HepG2 (cell line): ENCODE data around the gene DEFB131A. TPM values are rescaled to one million over a fixed set of nuclear protein-coding genes. Genes with fewer than 3 reads are reported as not detected.
"Not testable (repeated sequence)": the region's sequence is repeated elsewhere in the genome, so short reads cannot be mapped to it uniquely, and the experiment has no call there.

Source experiments
- ATAC-seq: fragments of 200-7000 bp; cut with Tn5 transposase; 3 replicates; pipeline ENCODE4 v1.9.1; 2020; ENCODE audit warnings: mild to moderate bottlenecking, moderate library complexity
- Bru-seq: library from RNA; stranded (reverse); fragments of 400-500 nt; gene quantifications from one replicate; lab custom pipeline; 2021; lab: Mats Ljungman, UMichigan
- BruChase-seq, 2 experiments: library from RNA; stranded (reverse); fragments of 400-500 nt; gene quantifications; one replicate each; lab custom pipeline; 2021; lab: Mats Ljungman, UMichigan
- BruUV-seq: library from RNA; stranded (reverse); fragments of 400-500 nt; replicated peaks from 2 replicates; lab custom pipeline; 2021; lab: Mats Ljungman, UMichigan
- CTCF ChIA-PET: fragments of 300-600 bp; formaldehyde crosslinking; extraction: SDS; loops from one replicate; lab custom pipeline; 2021; ENCODE audit warnings: low total read pairs, inconsistent platforms, low intra/inter-chr PET ratio; lab: Yijun Ruan, JAX
- POLR2A ChIA-PET: fragments of 350-600 bp; sonication (Branson Sonifier 250); formaldehyde crosslinking; loops from one replicate; lab custom pipeline; 2020; ENCODE audit warnings: antibody characterized with exemption, inconsistent platforms; lab: Yijun Ruan, JAX
- DNase-seq: peaks from one replicate; pipeline ENCODE4 v3.0.0-alpha.2; 2015; ENCODE audit warnings: low spot score
- FAIRE-seq: peaks from 3 replicates; lab custom pipeline; 2011; peaks lifted over from hg19 to GRCh38; lab: Jason Lieb, UNC
- H2AFZ ChIP-seq: one replicate; pipeline ENCODE4 v1.6.1; 2011; ENCODE audit warnings: low read length, inconsistent platforms
- H3K27ac ChIP-seq: fragments of 300-600 bp; 3 replicates; pipeline ENCODE4 v1.8.0; 2011; ENCODE audit warnings: mixed run types, mild to moderate bottlenecking, mixed read lengths, low read length, inconsistent platforms; ENCODE audit not compliant: insufficient read depth; ENCODE audit errors: extremely low read length
- H3K27me3 ChIP-seq, 2 experiments: fragments of 200-600 bp in 1 of 2; 2 replicates in 1 of 2; 3 replicates in 1 of 2; pipeline versions ENCODE4 v1.6.0 to v1.8.0; 2011; ENCODE audit warnings: low read length in 2 of 2, mild to moderate bottlenecking in 2 of 2, moderate library complexity in 2 of 2, inconsistent platforms in 1 of 2; ENCODE audit not compliant: insufficient read depth in 2 of 2, control insufficient read depth in 1 of 2
- H3K36me3 ChIP-seq, 2 experiments: fragments of 200-600 bp in 1 of 2; replicated peaks in 1 of 2; 2 replicates in 1 of 2; 3 replicates in 1 of 2; pipeline versions ENCODE4 v1.5.1 to v1.8.0; 2011; ENCODE audit warnings: low read length in 2 of 2, inconsistent platforms in 1 of 2; ENCODE audit not compliant: insufficient read depth in 2 of 2, control insufficient read depth in 1 of 2
- H3K4me1 ChIP-seq: 2 replicates; pipeline ENCODE4 v1.5.1; 2012; ENCODE audit warnings: low read length, inconsistent platforms; ENCODE audit not compliant: insufficient read depth
- H3K4me2 ChIP-seq: 2 replicates; pipeline ENCODE4 v1.6.0; 2011; ENCODE audit warnings: low read depth, low read length, inconsistent platforms
- H3K4me3 ChIP-seq, 3 experiments: fragments of 200-600 bp in 1 of 3; sonication (generic), shearing (Covaris generic) in 1 of 3; replicated peaks in 1 of 3; 2 replicates each; pipeline ENCODE4 v1.5.1; 2011 to 2016; ENCODE audit warnings: low read length in 3 of 3, inconsistent platforms in 2 of 3, low read depth in 2 of 3, mild to moderate bottlenecking in 2 of 3, control low read depth in 1 of 3, mixed read lengths in 1 of 3; ENCODE audit not compliant: insufficient read depth in 1 of 3
- H3K79me2 ChIP-seq: one replicate; pipeline ENCODE4 v1.6.1; 2011; ENCODE audit warnings: low read length, inconsistent platforms; ENCODE audit not compliant: insufficient read depth
- H3K9ac ChIP-seq: 2 replicates; pipeline ENCODE4 v1.6.0; 2011; ENCODE audit warnings: mild to moderate bottlenecking, low read depth, low read length, inconsistent platforms; ENCODE audit not compliant: insufficient read depth
- H3K9me3 ChIP-seq: 2 replicates; pipeline ENCODE4 v1.5.1; 2012; ENCODE audit warnings: mild to moderate bottlenecking, low read length
- H4K20me1 ChIP-seq: 2 replicates; pipeline ENCODE4 v1.6.0; 2011; ENCODE audit warnings: inconsistent platforms, mild to moderate bottlenecking, low read length, moderate library complexity; ENCODE audit not compliant: insufficient read depth
- WGBS: methylation state at CpG from one replicate; pipeline ENCODE4 v1.1.6; 2017; ENCODE audit warnings: low lambda C conversion rate; 5-methylcytosine and 5-hydroxymethylcytosine counted together
- in situ Hi-C: cut with HindIII; loops from 2 replicates; pipeline ENCODE4 v1.10.0; 2017; ENCODE audit warnings: low pct_unique_long_range_greater_than_20kb; ENCODE audit not compliant: extremely low pct_ligation_motif_present
- intact Hi-C: fragments of 100-400 bp; cut with micrococcal nuclease; formaldehyde crosslinking; loops from one replicate; pipeline ENCODE4 v1.10.0; 2022; ENCODE audit not compliant: unreplicated experiment
- long read RNA-seq, 2 experiments: library from RNA in 1 of 2; library from polyadenylated mRNA in 1 of 2; stranded (forward) in 1 of 2; unstranded in 1 of 2; transcript quantifications; one replicate each; pipeline ENCODE4 v2.0.0, GENCODE V29; 2019 to 2022
- polyA minus RNA-seq, 3 experiments: library from RNA; depleted of rRNA, polyadenylated mRNA; stranded (reverse); fragments of >200 nt; gene quantifications; 2 replicates each; pipeline ENCODE4 v1.2.3, GENCODE V29; 2011; ENCODE audit warnings: low replicate concordance in 1 of 3
- polyA plus RNA-seq, 8 experiments: library from polyadenylated mRNA; depleted of rRNA in 3 of 8; stranded (reverse) in 7 of 8; unstranded in 1 of 8; fragments of >200 nt; fragmentation: Illumina TruSeq in 4 of 8; extraction: Trizol in 4 of 8; gene quantifications; 2 replicates each; pipeline versions ENCODE4 v1.2.1 to v1.2.3, GENCODE V29; 2011 to 2016; ENCODE audit warnings: low read depth in 4 of 8, missing spikeins in 1 of 8, mixed read lengths in 1 of 8; ENCODE audit not compliant: insufficient read depth in 1 of 8
- total RNA-seq, 5 experiments: library from RNA; depleted of rRNA; stranded (reverse); fragments of >200 nt; fragmentation: Illumina TruSeq; extraction: Trizol; gene quantifications; 2 replicates each; pipeline ENCODE4 v1.2.3, GENCODE V29; 2016; ENCODE audit warnings: low read depth in 1 of 5

DEFB131A gene, protein sequence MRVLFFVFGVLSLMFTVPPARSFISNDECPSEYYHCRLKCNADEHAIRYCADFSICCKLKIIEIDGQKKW
- not detected in 2 replicates for total RNA-seq (2016; rRNA removed; fragmentation: Illumina TruSeq; extraction: Trizol)
- not detected in 2 replicates for total RNA-seq (2016; cell fraction: cytosol; rRNA removed; fragmentation: Illumina TruSeq; extraction: Trizol; ENCODE audit: low read depth)
- not detected in 2 replicates for total RNA-seq (2016; cell fraction: insoluble cytoplasmic fraction; rRNA removed; fragmentation: Illumina TruSeq; extraction: Trizol)
- total RNA-seq (2016; cell fraction: membrane; rRNA removed; fragmentation: Illumina TruSeq; extraction: Trizol) = not detected in 2 replicates
- not detected in 2 replicates for total RNA-seq (2016; cell fraction: nucleus; rRNA removed; fragmentation: Illumina TruSeq; extraction: Trizol)
- not detected in 2 replicates for polyA plus RNA-seq (2011; rRNA removed)
- polyA plus RNA-seq (2011; cell fraction: cytosol; rRNA removed) = not detected in 2 replicates
- polyA plus RNA-seq (2011; cell fraction: nucleus; rRNA removed) = not detected in 2 replicates
- polyA plus RNA-seq (2012) = not detected in 2 replicates
- not detected in 2 replicates for polyA plus RNA-seq (2016; cell fraction: cytosol; fragmentation: Illumina TruSeq; extraction: Trizol; ENCODE audit: low read depth)
- polyA plus RNA-seq (2016; cell fraction: insoluble cytoplasmic fraction; fragmentation: Illumina TruSeq; extraction: Trizol; ENCODE audit: low read depth) = not detected in 2 replicates
- polyA plus RNA-seq (2016; cell fraction: membrane; fragmentation: Illumina TruSeq; extraction: Trizol; ENCODE audit: low read depth) = not detected in 2 replicates
- polyA plus RNA-seq (2016; cell fraction: nucleus; fragmentation: Illumina TruSeq; extraction: Trizol; ENCODE audit: insufficient read depth, low read depth) = not detected in 2 replicates
- not detected in 2 replicates for polyA minus RNA-seq (2011; rRNA and poly(A)+ RNA removed; ENCODE audit: low replicate concordance)
- polyA minus RNA-seq (2011; cell fraction: cytosol; rRNA and poly(A)+ RNA removed) = not detected in 2 replicates
- polyA minus RNA-seq (2011; cell fraction: nucleus; rRNA and poly(A)+ RNA removed) = not detected in 2 replicates
- not detected for Bru-seq, nascent RNA
- not detected for BruChase-seq, experiment 1, labeled RNA remaining after a 6-hour chase
- not detected for BruChase-seq, experiment 2, labeled RNA remaining after a 2-hour chase
- long read RNA-seq, experiment 1 = 0 reads
- long read RNA-seq, experiment 2 = 0 reads

GRCh38 chr4:9444114-9444513 lies at the start of gene DEFB131A:
Gene DEFB131A (plus strand): TSS chr4:9444414. CDS start chr4:9444534, 120 bp downstream.
- in situ Hi-C loops, intact Hi-C loops, H3K27me3 ChIP-seq, H3K27ac ChIP-seq, H4K20me1 ChIP-seq, H3K9ac ChIP-seq, H3K79me2 ChIP-seq, ATAC-seq, H3K9me3 ChIP-seq, POLR2A ChIA-PET, H3K36me3 ChIP-seq, BruUV-seq, H3K4me1 ChIP-seq, FAIRE-seq, H3K4me2 ChIP-seq, H3K4me3 ChIP-seq, DNase-seq, H2AFZ ChIP-seq, CTCF ChIA-PET: not testable (repeated sequence)
- WGBS = 0% methylated on average over 3 of the region's 3 CpGs

DNA sequence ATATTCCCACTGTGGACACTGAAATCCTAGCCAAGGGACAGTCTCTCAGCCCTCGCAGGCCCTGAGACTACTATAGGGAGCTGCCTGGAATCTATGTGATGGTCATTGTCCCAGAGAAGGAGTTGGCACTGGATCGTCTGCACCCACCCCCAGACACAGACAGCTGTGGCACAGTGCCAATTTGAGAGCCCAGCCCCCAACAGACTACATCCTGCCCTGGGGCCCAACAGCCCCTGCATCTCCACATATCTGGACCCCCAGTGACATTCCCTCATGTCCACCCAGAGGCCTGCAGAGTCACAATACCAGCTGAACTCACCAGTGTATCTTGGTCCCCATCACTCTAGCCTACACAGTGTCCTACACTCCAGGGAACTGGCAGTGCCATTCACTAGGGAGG lies 38.4 kb upstream of the DEFB131A start:
- H3K4me1 ChIP-seq, H3K9me3 ChIP-seq, H3K9ac ChIP-seq, H3K27ac ChIP-seq, H3K36me3 ChIP-seq, BruUV-seq, FAIRE-seq, H4K20me1 ChIP-seq, H3K4me3 ChIP-seq, ATAC-seq, in situ Hi-C loops, DNase-seq, H3K4me2 ChIP-seq, intact Hi-C loops, H3K27me3 ChIP-seq, H2AFZ ChIP-seq, CTCF ChIA-PET, H3K79me2 ChIP-seq, POLR2A ChIA-PET: not testable (repeated sequence)
- WGBS = no CpG with 5 or more reads among the region's 2 CpGs

DNA sequence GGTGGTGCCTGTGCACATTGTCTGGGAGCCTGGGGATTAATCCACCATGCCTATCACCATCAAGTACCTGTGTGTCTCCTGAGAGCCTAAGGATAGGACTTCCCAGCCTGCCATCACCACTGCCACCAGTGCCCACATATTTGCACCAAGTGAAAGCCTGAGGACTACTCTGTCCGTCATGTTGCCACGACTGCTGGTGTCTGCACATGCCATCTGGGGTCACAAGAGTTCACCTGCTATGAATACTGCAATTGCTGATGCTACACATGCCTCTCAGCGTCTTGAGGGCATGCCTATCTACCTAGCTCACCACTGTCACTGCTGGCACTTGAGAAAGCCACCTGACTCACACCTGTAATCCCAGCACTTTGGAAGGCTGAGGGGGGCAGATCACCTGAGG lies 37.7 kb upstream of the DEFB131A start:
- H2AFZ ChIP-seq, H3K27ac ChIP-seq, H3K27me3 ChIP-seq, CTCF ChIA-PET, BruUV-seq, H3K4me3 ChIP-seq, H3K9ac ChIP-seq, H3K4me2 ChIP-seq, H3K36me3 ChIP-seq, H3K4me1 ChIP-seq, H3K79me2 ChIP-seq, intact Hi-C loops, ATAC-seq, POLR2A ChIA-PET, H4K20me1 ChIP-seq, FAIRE-seq, DNase-seq, H3K9me3 ChIP-seq, in situ Hi-C loops: not testable (repeated sequence)
- WGBS = 0% methylated on average over 2 of the region's 3 CpGs
